Measurements from ENCODE around the gene LILRA2.
"Not testable (repeated sequence)": the region's sequence is repeated elsewhere in the genome, so short reads cannot be mapped to it uniquely, and the experiment has no call there.

The LILRA2 gene

GRCh38 chr19:54573330-54573872, at the start of gene LILRA2:
Gene LILRA2 (plus strand): TSS chr19:54573790. CDS start chr19:54573879, 89 bp downstream.
- no peak for DNase-seq (ENCODE audit: low read depth)

GRCh38 chr19:54525636-54526035, 48.0 kb upstream of the LILRA2 start:
- no peak for DNase-seq (ENCODE audit: low read depth)

- no peak for DNase-seq (ENCODE audit: low read depth)
These were observed 46.6 kb upstream of the LILRA2 start for GRCh38 chr19:54526972-54527371.

GRCh38 chr19:54530866-54531265, 42.7 kb upstream of the LILRA2 start:
- DNase-seq (ENCODE audit: low read depth) = no peak

- no peak for DNase-seq (ENCODE audit: low read depth)
These were observed 41.1 kb upstream of the LILRA2 start for GRCh38 chr19:54532528-54532927.

- DNase-seq (ENCODE audit: low read depth) = no peak
These were observed 40.1 kb upstream of the LILRA2 start for GRCh38 chr19:54533476-54533875.

GRCh38 chr19:54534156-54534555, 39.4 kb upstream of the LILRA2 start:
- no peak for DNase-seq (ENCODE audit: low read depth)

GRCh38 chr19:54535601-54536000, 38.0 kb upstream of the LILRA2 start:
- DNase-seq (ENCODE audit: low read depth) = no peak

GRCh38 chr19:54536956-54537355, 36.6 kb upstream of the LILRA2 start:
- DNase-seq (ENCODE audit: low read depth) = no peak

GRCh38 chr19:54541712-54542111, 31.9 kb upstream of the LILRA2 start:
- no peak for DNase-seq (ENCODE audit: low read depth)

GRCh38 chr19:54548806-54549205, 24.8 kb upstream of the LILRA2 start:
- no peak for DNase-seq (ENCODE audit: low read depth)

- DNase-seq (ENCODE audit: low read depth) = no peak
These were observed 24.4 kb upstream of the LILRA2 start for GRCh38 chr19:54549224-54549623.

GRCh38 chr19:54551293-54551692, 22.3 kb upstream of the LILRA2 start:
- DNase-seq (ENCODE audit: low read depth) = no peak

- no peak for DNase-seq (ENCODE audit: low read depth)
These were observed 21.4 kb upstream of the LILRA2 start for GRCh38 chr19:54551950-54552912.

GRCh38 chr19:54552913-54553310, 20.7 kb upstream of the LILRA2 start:
- no peak for DNase-seq (ENCODE audit: low read depth)

GRCh38 chr19:54554006-54554405, 19.6 kb upstream of the LILRA2 start:
- DNase-seq (ENCODE audit: low read depth) = no peak

- no peak for DNase-seq (ENCODE audit: low read depth)
These were observed 18.7 kb upstream of the LILRA2 start for GRCh38 chr19:54554896-54555295.

GRCh38 chr19:54556194-54556593, 17.4 kb upstream of the LILRA2 start:
- DNase-seq (ENCODE audit: low read depth) = no peak

GRCh38 chr19:54558339-54558738, 15.3 kb upstream of the LILRA2 start:
- DNase-seq (ENCODE audit: low read depth) = no peak

- DNase-seq (ENCODE audit: low read depth) = no peak
These were observed 12.7 kb upstream of the LILRA2 start for GRCh38 chr19:54560881-54561385.

- no peak for DNase-seq (ENCODE audit: low read depth)
These were observed 11.8 kb upstream of the LILRA2 start for GRCh38 chr19:54561840-54562239.

- DNase-seq (ENCODE audit: low read depth) = not testable (repeated sequence)
These were observed 10.4 kb upstream of the LILRA2 start for GRCh38 chr19:54563206-54563605.

GRCh38 chr19:54570316-54570715, 3.3 kb upstream of the LILRA2 start:
- no peak for DNase-seq (ENCODE audit: low read depth)
